ENCODE results near the gene CCDC178.

Gene CCDC178

GRCh38 chr18:33116376-33116775 lies 324.1 kb downstream of the CCDC178 start:
- DNase-seq (ENCODE audit: low spot score), result no peak

GRCh38 chr18:33115917-33116316 lies 324.6 kb downstream of the CCDC178 start:
- no peak for DNase-seq (ENCODE audit: low spot score)

GRCh38 chr18:33115476-33115875 lies 325.0 kb downstream of the CCDC178 start:
- no peak for DNase-seq (ENCODE audit: low spot score)

GRCh38 chr18:33114749-33115148 lies 325.8 kb downstream of the CCDC178 start:
- no peak for DNase-seq (ENCODE audit: low spot score)

- DNase-seq (ENCODE audit: low spot score), result no peak
Observed at GRCh38 chr18:33113416-33113815, 327.1 kb downstream of the CCDC178 start.

- no peak for DNase-seq (ENCODE audit: low spot score)
Observed at GRCh38 chr18:33107511-33107910, 333.0 kb downstream of the CCDC178 start.

- no peak for DNase-seq (ENCODE audit: low spot score)
Observed at GRCh38 chr18:33101316-33101715, 339.2 kb downstream of the CCDC178 start.

GRCh38 chr18:33099626-33100025 lies 340.9 kb downstream of the CCDC178 start:
- DNase-seq (ENCODE audit: low spot score), result no peak

- no peak for DNase-seq (ENCODE audit: low spot score)
Observed at GRCh38 chr18:33097126-33097525, 343.4 kb downstream of the CCDC178 start.

GRCh38 chr18:33090461-33090860 lies 350.1 kb downstream of the CCDC178 start:
- DNase-seq (ENCODE audit: low spot score), result no peak

- no peak for DNase-seq (ENCODE audit: low spot score)
Observed at GRCh38 chr18:33076601-33077000, 363.9 kb downstream of the CCDC178 start.

- DNase-seq (ENCODE audit: low spot score), result no peak
Observed at GRCh38 chr18:33074125-33074524, 366.4 kb downstream of the CCDC178 start.

- DNase-seq (ENCODE audit: low spot score), result no peak
Observed at GRCh38 chr18:33062834-33063364, 377.6 kb downstream of the CCDC178 start.

- DNase-seq (ENCODE audit: low spot score), result no peak
Observed at GRCh38 chr18:33052886-33053285, 387.6 kb downstream of the CCDC178 start.

GRCh38 chr18:33051407-33051806 lies 389.1 kb downstream of the CCDC178 start:
- no peak for DNase-seq (ENCODE audit: low spot score)

GRCh38 chr18:33040213-33040612 lies 400.3 kb downstream of the CCDC178 start:
- DNase-seq (ENCODE audit: low spot score), result no peak

- DNase-seq (ENCODE audit: low spot score), result no peak
Observed at GRCh38 chr18:33034945-33035344, 405.6 kb downstream of the CCDC178 start.

GRCh38 chr18:33034212-33034611 lies 406.3 kb downstream of the CCDC178 start:
- DNase-seq (ENCODE audit: low spot score), result no peak

- peak; percentile 4 for DNase-seq (ENCODE audit: low spot score)
Observed at GRCh38 chr18:33022370-33022769, 418.2 kb downstream of the CCDC178 start.

- DNase-seq (ENCODE audit: low spot score), result no peak
Observed at GRCh38 chr18:33020877-33021276, 419.6 kb downstream of the CCDC178 start.

- no peak for DNase-seq (ENCODE audit: low spot score)
Observed at GRCh38 chr18:33014060-33014796, 426.3 kb downstream of the CCDC178 start.

- no peak for DNase-seq (ENCODE audit: low spot score)
Observed at GRCh38 chr18:33010149-33010548, 430.4 kb downstream of the CCDC178 start.

GRCh38 chr18:32998921-32999320 lies 441.6 kb downstream of the CCDC178 start:
- no peak for DNase-seq (ENCODE audit: low spot score)

GRCh38 chr18:32998285-32998684 lies 442.2 kb downstream of the CCDC178 start:
- no peak for DNase-seq (ENCODE audit: low spot score)

Measured in RKO (cell line).